ENCODE data around the gene C2CD2.
A peak's percentile ranks its signal among the peaks of the same experiment; 100 is the strongest.

C2CD2 gene

GRCh38 chr21:41957991-41958766, 4.4 kb upstream of the C2CD2 start:
- Histone ChIP-seq H3K4me3 (replicated peaks; ENCODE audit: insufficient read depth, low read length) (no peak overlapping the region), H3K27ac (replicated peaks) (no peak overlapping the region), H3K27me3 (ENCODE audit: insufficient read depth, poor library complexity, severe bottlenecking) (no peaks in the 10 kb centered on the region)
- DNase-seq (ENCODE audit: low read depth in 1 of 2, low spot score in 1 of 2), result no peak
- TF ChIP-seq, protein P1, sequence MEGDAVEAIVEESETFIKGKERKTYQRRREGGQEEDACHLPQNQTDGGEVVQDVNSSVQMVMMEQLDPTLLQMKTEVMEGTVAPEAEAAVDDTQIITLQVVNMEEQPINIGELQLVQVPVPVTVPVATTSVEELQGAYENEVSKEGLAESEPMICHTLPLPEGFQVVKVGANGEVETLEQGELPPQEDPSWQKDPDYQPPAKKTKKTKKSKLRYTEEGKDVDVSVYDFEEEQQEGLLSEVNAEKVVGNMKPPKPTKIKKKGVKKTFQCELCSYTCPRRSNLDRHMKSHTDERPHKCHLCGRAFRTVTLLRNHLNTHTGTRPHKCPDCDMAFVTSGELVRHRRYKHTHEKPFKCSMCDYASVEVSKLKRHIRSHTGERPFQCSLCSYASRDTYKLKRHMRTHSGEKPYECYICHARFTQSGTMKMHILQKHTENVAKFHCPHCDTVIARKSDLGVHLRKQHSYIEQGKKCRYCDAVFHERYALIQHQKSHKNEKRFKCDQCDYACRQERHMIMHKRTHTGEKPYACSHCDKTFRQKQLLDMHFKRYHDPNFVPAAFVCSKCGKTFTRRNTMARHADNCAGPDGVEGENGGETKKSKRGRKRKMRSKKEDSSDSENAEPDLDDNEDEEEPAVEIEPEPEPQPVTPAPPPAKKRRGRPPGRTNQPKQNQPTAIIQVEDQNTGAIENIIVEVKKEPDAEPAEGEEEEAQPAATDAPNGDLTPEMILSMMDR (IDR thresholded peaks at IDR 0.05; ENCODE audit: insufficient read depth, low read length), result no peak
- TF ChIP-seq SPI1 (IDR thresholded peaks at IDR 0.05; ENCODE audit: borderline replicate concordance, low read depth), result no peak
- no peak for TF ChIP-seq POLR2AphosphoS5 (IDR thresholded peaks at IDR 0.05; ENCODE audit: low read depth)
- no peak for TF ChIP-seq GABPA (IDR thresholded peaks at IDR 0.05; ENCODE audit: low read depth)
- TF ChIP-seq REST (IDR thresholded peaks at IDR 0.05; ENCODE audit: insufficient replicate concordance, low read depth), result no peak

GRCh38 chr21:41956926-41957729, 3.3 kb upstream of the C2CD2 start:
- H3K27me3 ChIP-seq (ENCODE audit: insufficient read depth, poor library complexity, severe bottlenecking), result no peaks in the 10 kb centered on the region
- no peak overlapping the region for H3K4me3 ChIP-seq (replicated peaks; ENCODE audit: insufficient read depth, low read length)
- H3K27ac ChIP-seq (replicated peaks), result peak overlapping the region; percentile 14; the same call in 1 of the 2 replicates
- peak in 1 of 2 experiments; percentile 53 for DNase-seq (ENCODE audit: low read depth in 1 of 2, low spot score in 1 of 2)
- TF ChIP-seq, protein P1 (IDR thresholded peaks at IDR 0.05; ENCODE audit: insufficient read depth, low read length), result no peak
- TF ChIP-seq GABPA (IDR thresholded peaks at IDR 0.05; ENCODE audit: low read depth) (no peak), REST (IDR thresholded peaks at IDR 0.05; ENCODE audit: insufficient replicate concordance, low read depth) (no peak), POLR2AphosphoS5 (IDR thresholded peaks at IDR 0.05; ENCODE audit: low read depth) (no peak), SPI1 (IDR thresholded peaks at IDR 0.05; ENCODE audit: borderline replicate concordance, low read depth) (no peak)

DNA sequence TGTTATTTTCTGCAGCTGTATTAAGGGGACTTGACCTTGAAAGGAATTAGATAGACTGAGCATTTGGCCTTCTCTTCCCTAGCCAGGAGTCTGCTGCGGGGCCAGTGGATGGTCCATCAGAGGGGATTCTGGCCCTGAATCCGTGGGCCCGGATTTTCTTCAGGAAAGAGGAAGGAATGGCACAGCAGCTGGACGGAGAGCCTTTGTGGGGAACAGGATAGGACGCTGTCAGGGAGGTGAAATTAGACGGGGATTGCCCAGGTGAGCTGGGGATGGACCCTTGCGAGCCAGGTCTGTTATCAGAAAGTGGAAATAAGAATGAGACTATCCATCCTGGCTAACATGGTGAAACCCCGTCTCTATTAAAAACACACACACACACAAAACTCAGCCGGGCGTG, 1.7 kb upstream of the C2CD2 start:
- Histone ChIP-seq H3K27ac (replicated peaks) (no peak overlapping the region), H3K4me3 (replicated peaks; ENCODE audit: insufficient read depth, low read length) (no peak overlapping the region), H3K27me3 (ENCODE audit: insufficient read depth, poor library complexity, severe bottlenecking) (no peaks in the 10 kb centered on the region)
- no peak for DNase-seq (ENCODE audit: low read depth in 1 of 2, low spot score in 1 of 2)
- TF ChIP-seq GABPA (IDR thresholded peaks at IDR 0.05; ENCODE audit: low read depth) (no peak), REST (IDR thresholded peaks at IDR 0.05; ENCODE audit: insufficient replicate concordance, low read depth) (no peak), POLR2AphosphoS5 (IDR thresholded peaks at IDR 0.05; ENCODE audit: low read depth) (no peak), SPI1 (IDR thresholded peaks at IDR 0.05; ENCODE audit: borderline replicate concordance, low read depth) (no peak)
- TF ChIP-seq, protein P1 (IDR thresholded peaks at IDR 0.05; ENCODE audit: insufficient read depth, low read length), result no peak
